ENCODE data around the gene ATXN1. TPM values are rescaled to one million over a fixed set of nuclear protein-coding genes. Genes with fewer than 3 reads are reported as not detected.

Gene ATXN1
- total and polyA plus RNA-seq, 2 experiments from 2014 or later, result 14.2 to 20.1 TPM

DNA sequence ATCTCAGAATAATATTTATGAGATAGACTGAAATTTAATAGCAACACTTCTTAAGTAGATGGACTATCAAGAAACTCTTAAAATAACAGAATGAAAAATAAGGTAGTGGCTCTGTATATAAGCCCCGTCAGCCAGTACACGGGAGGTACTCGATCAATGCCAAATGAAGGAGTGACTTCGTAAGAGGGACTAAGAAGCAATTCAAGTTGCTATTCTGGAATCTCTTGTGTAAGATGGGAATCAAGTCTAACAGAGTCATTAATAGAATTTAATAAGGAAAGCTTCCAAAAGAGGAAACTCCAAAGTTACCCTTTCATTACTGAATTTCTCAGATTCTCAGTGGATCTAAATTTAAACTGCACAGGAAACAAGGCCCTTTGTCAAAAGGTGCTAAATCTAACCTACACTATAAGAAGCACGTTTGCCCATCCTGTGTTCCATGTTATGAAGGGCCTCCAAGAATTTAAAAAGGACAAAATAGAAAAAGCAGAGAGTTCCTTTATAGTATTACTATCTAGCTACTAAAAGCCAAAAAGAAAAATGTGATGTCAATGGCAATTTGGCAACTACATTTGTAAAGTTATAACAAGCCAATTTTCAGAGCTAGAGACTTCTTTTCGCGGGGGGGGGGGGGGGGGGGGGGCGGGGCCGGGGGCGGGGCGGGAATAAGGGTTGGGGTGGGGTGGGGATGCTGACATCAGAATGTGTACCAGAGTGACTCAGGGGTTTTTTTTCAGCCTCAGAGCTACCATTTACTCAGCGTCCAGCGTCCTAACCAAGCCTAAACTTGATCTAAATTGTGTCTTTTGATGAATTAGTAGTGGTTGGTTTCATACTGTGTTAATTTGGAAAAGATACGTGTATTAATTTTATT lies 322.3 kb downstream of the ATXN1 start:
- WGBS, 2 experiments (ENCODE audit: low coverage in 1 of 2, low lambda C conversion rate in 2 of 2, missing lambda C conversion rate in 2 of 2), result 34 to 42% methylated on average over 10 to 13 of the region's 14 CpGs
- Histone ChIP-seq H4K20me1 (ENCODE audit: insufficient read depth) (no peaks in the 10 kb centered on the region), H3K79me2 (ENCODE audit: insufficient read depth) (peaks cover 29% of the 10 kb centered on the region), H3K4me1 (ENCODE audit: insufficient read depth) (peaks cover 13% of the 10 kb centered on the region), H3K36me3 (ENCODE audit: low read depth) (no peaks in the 10 kb centered on the region), H3K4me2 (ENCODE audit: unreplicated experiment) (no peak overlapping the region), H3K27ac (peak overlapping the region; percentile 44), H3K4me3 (no peak overlapping the region), H3K27me3 (replicated peaks; ENCODE audit: insufficient read depth) (no peaks in the 10 kb centered on the region), H2AFZ (no peak overlapping the region), H3F3A (ENCODE audit: insufficient read depth) (0 out of 2 replicates have a peak, but pooled peaks cover 6% of the 10 kb centered on the region), H3K9me2 (ENCODE audit: insufficient read depth) (no peaks in the 10 kb centered on the region), H3K9me3 (ENCODE audit: low read depth) (no peaks in the 10 kb centered on the region), H3K9ac (0 out of 2 replicates have a peak overlapping the region, but pooled peaks have one; percentile 4)
- peak; percentile 77 for DNase-seq
- in situ Hi-C loops (cut with MboI), result no loop called here
- TF ChIP-seq EZH2 (IDR thresholded peaks at IDR 0.05; ENCODE audit: insufficient read depth, poor library complexity, severe bottlenecking), result no peak
- TF ChIP-seq EZH2phosphoT487 (IDR thresholded peaks at IDR 0.05; ENCODE audit: insufficient read depth, low read depth), result no peak

- no peaks in the 10 kb centered on the region for H3K36me3 ChIP-seq (ENCODE audit: low read depth)
- H3K4me3 ChIP-seq, result no peak overlapping the region
- no peaks in the 10 kb centered on the region for H3K27me3 ChIP-seq (replicated peaks; ENCODE audit: insufficient read depth)
- in situ Hi-C loops (cut with MboI), result no loop called here
- H3K9ac ChIP-seq, result no peak overlapping the region
- H3K9me2 ChIP-seq (ENCODE audit: insufficient read depth), result no peaks in the 10 kb centered on the region
- no peaks in the 10 kb centered on the region for H4K20me1 ChIP-seq (ENCODE audit: insufficient read depth)
- H3K4me2 ChIP-seq (ENCODE audit: unreplicated experiment), result no peak overlapping the region
- peaks cover 16% of the 10 kb centered on the region for H3K4me1 ChIP-seq (ENCODE audit: insufficient read depth)
- 93 to 100% methylated on average over 3 of the region's 3 CpGs for WGBS, 2 experiments (ENCODE audit: low coverage in 1 of 2, low lambda C conversion rate in 2 of 2, missing lambda C conversion rate in 2 of 2)
- peaks cover 23% of the 10 kb centered on the region; the same call in 1 of the 2 replicates for H3K79me2 ChIP-seq (ENCODE audit: insufficient read depth)
- DNase-seq, result no peak
- H2AFZ ChIP-seq, result no peak overlapping the region
- no peaks in the 10 kb centered on the region for H3K9me3 ChIP-seq (ENCODE audit: low read depth)
- 0 out of 2 replicates have a peak, but pooled peaks cover 6% of the 10 kb centered on the region for H3F3A ChIP-seq (ENCODE audit: insufficient read depth)
- TF ChIP-seq EZH2 (IDR thresholded peaks at IDR 0.05; ENCODE audit: insufficient read depth, poor library complexity, severe bottlenecking) (no peak), EZH2phosphoT487 (IDR thresholded peaks at IDR 0.05; ENCODE audit: insufficient read depth, low read depth) (no peak)
- no peak overlapping the region for H3K27ac ChIP-seq
Measured at GRCh38 chr6:16437984-16438383, 323.3 kb downstream of the ATXN1 start.

DNA sequence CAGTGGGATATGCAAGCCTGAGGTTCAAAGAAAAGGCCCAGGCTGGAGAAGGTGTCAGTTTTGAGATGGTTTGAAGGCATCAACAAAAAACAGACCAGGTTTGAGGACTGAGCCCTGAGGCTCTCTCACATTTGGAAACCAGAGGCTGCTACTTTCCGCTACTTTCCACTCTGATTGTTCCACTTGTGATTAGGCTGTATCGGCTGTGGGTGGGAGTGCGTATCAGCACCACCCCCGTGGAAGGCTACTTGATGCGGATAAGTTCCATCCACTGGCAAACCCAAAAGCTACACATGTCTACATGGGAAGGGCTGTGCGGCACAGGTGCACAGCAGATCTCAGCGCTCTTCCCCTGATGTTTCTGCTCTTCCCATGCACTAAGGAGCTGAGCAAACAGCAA lies 324.2 kb downstream of the ATXN1 start:
- TF ChIP-seq EZH2phosphoT487 (IDR thresholded peaks at IDR 0.05; ENCODE audit: insufficient read depth, low read depth) (no peak), EZH2 (IDR thresholded peaks at IDR 0.05; ENCODE audit: insufficient read depth, poor library complexity, severe bottlenecking) (no peak)
- Histone ChIP-seq H3K9me2 (ENCODE audit: insufficient read depth) (no peaks in the 10 kb centered on the region), H2AFZ (no peak overlapping the region), H3F3A (ENCODE audit: insufficient read depth) (peaks cover 14% of the 10 kb centered on the region), H3K27me3 (replicated peaks; ENCODE audit: insufficient read depth) (no peaks in the 10 kb centered on the region), H4K20me1 (ENCODE audit: insufficient read depth) (no peaks in the 10 kb centered on the region), H3K9ac (no peak overlapping the region), H3K4me1 (ENCODE audit: insufficient read depth) (peaks cover 24% of the 10 kb centered on the region), H3K4me3 (no peak overlapping the region), H3K27ac (no peak overlapping the region), H3K9me3 (ENCODE audit: low read depth) (no peaks in the 10 kb centered on the region), H3K36me3 (ENCODE audit: low read depth) (no peaks in the 10 kb centered on the region), H3K4me2 (ENCODE audit: unreplicated experiment) (no peak overlapping the region), H3K79me2 (ENCODE audit: insufficient read depth) (peaks cover 15% of the 10 kb centered on the region; the same call in 1 of the 2 replicates)
- in situ Hi-C loops (cut with MboI), result no loop called here
- no peak for DNase-seq
- WGBS, 2 experiments (ENCODE audit: low coverage in 1 of 2, low lambda C conversion rate in 2 of 2, missing lambda C conversion rate in 2 of 2), result 84 to 85% methylated on average over 7 of the region's 7 CpGs

- Histone ChIP-seq H3K9ac (no peak overlapping the region), H3K9me3 (ENCODE audit: low read depth) (no peaks in the 10 kb centered on the region), H3F3A (ENCODE audit: insufficient read depth) (peaks cover 19% of the 10 kb centered on the region), H3K4me1 (ENCODE audit: insufficient read depth) (peaks cover 30% of the 10 kb centered on the region), H4K20me1 (ENCODE audit: insufficient read depth) (no peaks in the 10 kb centered on the region), H3K4me2 (ENCODE audit: unreplicated experiment) (no peak overlapping the region), H3K9me2 (ENCODE audit: insufficient read depth) (no peaks in the 10 kb centered on the region), H3K4me3 (no peak overlapping the region), H3K27ac (no peak overlapping the region), H3K36me3 (ENCODE audit: low read depth) (no peaks in the 10 kb centered on the region), H3K27me3 (replicated peaks; ENCODE audit: insufficient read depth) (no peaks in the 10 kb centered on the region), H3K79me2 (ENCODE audit: insufficient read depth) (peaks cover 9% of the 10 kb centered on the region; the same call in 1 of the 2 replicates), H2AFZ (no peak overlapping the region)
- 50 to 52% methylated on average over 2 of the region's 2 CpGs for WGBS, 2 experiments (ENCODE audit: low coverage in 1 of 2, low lambda C conversion rate in 2 of 2, missing lambda C conversion rate in 2 of 2)
- in situ Hi-C loops (cut with MboI), result no loop called here
- DNase-seq, result no peak
- TF ChIP-seq EZH2 (IDR thresholded peaks at IDR 0.05; ENCODE audit: insufficient read depth, poor library complexity, severe bottlenecking), result no peak
- TF ChIP-seq EZH2phosphoT487 (IDR thresholded peaks at IDR 0.05; ENCODE audit: insufficient read depth, low read depth), result no peak
Measured at GRCh38 chr6:16436550-16436949, 324.7 kb downstream of the ATXN1 start.

Measured in GM23248 (cell line).